ENCODE results near the gene SIGLEC7. TPM values are rescaled to one million over a fixed set of nuclear protein-coding genes. Genes with fewer than 3 reads are reported as not detected.

SIGLEC7 gene
- total RNA-seq, 2 donors from 2014 or later: not detected

GRCh38 chr19:51114087-51114729 lies 27.9 kb upstream of the SIGLEC7 start:
- TF ChIP-seq CTCF (conservative IDR thresholded peaks at IDR 0.05): no peak
- H3K27me3 ChIP-seq (ENCODE audit: control insufficient read depth, insufficient read depth, low read length, poor library complexity, severe bottlenecking): peaks cover 24% of the 10 kb centered on the region
- H3K36me3 Mint-ChIP-seq (ENCODE audit: low read depth): no peaks in the 10 kb centered on the region
- H3K27me3 Mint-ChIP-seq (ENCODE audit: insufficient read depth): peaks cover 34% of the 10 kb centered on the region
- 81 to 86% methylated on average over 6 of the region's 6 CpGs for WGBS, 2 experiments (ENCODE audit: insufficient coverage in 1 of 2, insufficient read length in 1 of 2)
- no peak overlapping the region for H3K4me3 Mint-ChIP-seq
- no peak overlapping the region for H3K27ac ChIP-seq (ENCODE audit: low read depth, low read length)
- H3K36me3 ChIP-seq (ENCODE audit: control insufficient read depth, insufficient read depth, low read length): no peaks in the 10 kb centered on the region
- no peak overlapping the region for H3K27ac Mint-ChIP-seq
- H3K4me1 ChIP-seq (ENCODE audit: control insufficient read depth, insufficient read depth, low read length): no peaks in the 10 kb centered on the region
- H3K9me3 ChIP-seq (ENCODE audit: control insufficient read depth, low read length): no peaks in the 10 kb centered on the region
- no peak overlapping the region for H3K4me3 ChIP-seq (ENCODE audit: low read length)
- peaks cover 8% of the 10 kb centered on the region for H3K4me1 Mint-ChIP-seq
- no peaks in the 10 kb centered on the region for H3K9me3 Mint-ChIP-seq
- no peak overlapping the region for H3K9ac ChIP-seq (ENCODE audit: extremely low read depth, low read length, poor library complexity, severe bottlenecking)
- no peak for DNase-seq

- Mint-ChIP-seq H3K4me3 (no peak overlapping the region), H3K36me3 (ENCODE audit: low read depth) (no peaks in the 10 kb centered on the region), H3K27ac (no peak overlapping the region), H3K9me3 (no peaks in the 10 kb centered on the region), H3K27me3 (ENCODE audit: insufficient read depth) (peaks cover 30% of the 10 kb centered on the region), H3K4me1 (peaks cover 4% of the 10 kb centered on the region)
- Histone ChIP-seq H3K9me3 (ENCODE audit: control insufficient read depth, low read length) (no peaks in the 10 kb centered on the region), H3K9ac (ENCODE audit: extremely low read depth, low read length, poor library complexity, severe bottlenecking) (no peak overlapping the region), H3K4me3 (ENCODE audit: low read length) (no peak overlapping the region), H3K36me3 (ENCODE audit: control insufficient read depth, insufficient read depth, low read length) (no peaks in the 10 kb centered on the region), H3K4me1 (ENCODE audit: control insufficient read depth, insufficient read depth, low read length) (no peaks in the 10 kb centered on the region), H3K27me3 (ENCODE audit: control insufficient read depth, insufficient read depth, low read length, poor library complexity, severe bottlenecking) (peaks cover 24% of the 10 kb centered on the region), H3K27ac (ENCODE audit: low read depth, low read length) (no peak overlapping the region)
- no peak for DNase-seq
- 82 to 100% methylated on average over 2 to 6 of the region's 6 CpGs for WGBS, 2 experiments (ENCODE audit: insufficient coverage in 1 of 2, insufficient read length in 1 of 2)
- no peak for TF ChIP-seq CTCF (conservative IDR thresholded peaks at IDR 0.05)
Observed at GRCh38 chr19:51116736-51117286, 25.3 kb upstream of the SIGLEC7 start.

GRCh38 chr19:51119101-51119500 lies 23.0 kb upstream of the SIGLEC7 start:
- H3K9ac ChIP-seq (ENCODE audit: extremely low read depth, low read length, poor library complexity, severe bottlenecking): no peak overlapping the region
- peaks cover 35% of the 10 kb centered on the region for H3K27me3 Mint-ChIP-seq (ENCODE audit: insufficient read depth)
- no peak for DNase-seq
- no peak overlapping the region for H3K27ac ChIP-seq (ENCODE audit: low read depth, low read length)
- no peaks in the 10 kb centered on the region for H3K9me3 Mint-ChIP-seq
- H3K27me3 ChIP-seq (ENCODE audit: control insufficient read depth, insufficient read depth, low read length, poor library complexity, severe bottlenecking): peaks cover 6% of the 10 kb centered on the region
- H3K36me3 ChIP-seq (ENCODE audit: control insufficient read depth, insufficient read depth, low read length): no peaks in the 10 kb centered on the region
- H3K4me1 Mint-ChIP-seq: peaks cover 6% of the 10 kb centered on the region
- no peak for TF ChIP-seq CTCF (conservative IDR thresholded peaks at IDR 0.05)
- H3K4me3 ChIP-seq (ENCODE audit: low read length): no peak overlapping the region
- no peak overlapping the region for H3K27ac Mint-ChIP-seq
- H3K4me1 ChIP-seq (ENCODE audit: control insufficient read depth, insufficient read depth, low read length): no peaks in the 10 kb centered on the region
- H3K4me3 Mint-ChIP-seq: no peak overlapping the region
- H3K9me3 ChIP-seq (ENCODE audit: control insufficient read depth, low read length): no peaks in the 10 kb centered on the region
- 72 to 88% methylated on average over 3 to 4 of the region's 4 CpGs for WGBS, 2 experiments (ENCODE audit: insufficient coverage in 1 of 2, insufficient read length in 1 of 2)
- H3K36me3 Mint-ChIP-seq (ENCODE audit: low read depth): no peaks in the 10 kb centered on the region
